GM19328 (cell line): Measurements from ENCODE around the gene PWP2.
"Not testable (repeated sequence)": the region's sequence is repeated elsewhere in the genome, so short reads cannot be mapped to it uniquely, and the experiment has no call there.

ENCODE experiments used
- ATAC-seq: cut with Tn5 transposase; IDR thresholded peaks from one replicate; pipeline ENCODE4 v1.9.1; 2021; ENCODE audit warnings: mild to moderate bottlenecking, moderate library complexity; ENCODE audit not compliant: unreplicated experiment

PWP2 gene

DNA sequence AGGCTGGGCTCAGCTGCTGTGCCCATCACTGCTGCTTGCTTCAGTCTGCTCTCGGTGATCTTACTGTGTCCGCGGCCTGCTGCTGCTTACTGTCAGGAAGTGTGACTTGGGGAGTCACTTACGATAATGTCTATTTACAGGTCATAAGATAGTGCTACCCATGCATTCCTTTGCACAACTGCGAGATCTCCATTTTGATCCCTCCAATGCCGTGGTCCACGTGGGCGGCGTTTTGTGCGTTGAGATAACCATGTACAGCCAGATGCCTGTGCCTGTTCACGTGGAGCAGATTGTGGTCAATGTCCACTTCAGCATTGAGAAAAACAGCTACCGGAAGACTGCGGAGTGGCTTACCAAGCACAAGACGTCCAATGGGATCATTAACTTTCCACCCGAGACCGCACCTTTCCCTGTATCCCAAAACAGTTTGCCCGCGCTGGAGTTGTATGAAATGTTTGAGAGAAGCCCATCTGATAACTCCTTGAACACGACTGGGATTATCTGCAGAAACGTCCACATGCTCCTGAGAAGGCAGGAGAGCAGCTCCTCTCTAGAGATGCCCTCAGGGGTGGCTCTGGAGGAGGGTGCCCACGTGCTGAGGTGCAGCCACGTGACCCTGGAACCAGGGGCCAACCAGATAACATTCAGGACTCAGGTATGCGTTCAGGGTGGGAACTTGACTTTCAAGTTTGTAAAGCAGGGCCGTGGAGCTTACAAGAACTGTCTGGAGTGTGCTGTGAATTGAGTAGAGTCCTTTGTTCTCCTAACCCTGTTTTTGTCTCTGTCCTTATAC is 24.4 kb upstream of the PWP2 start:
- no peak for ATAC-seq

DNA sequence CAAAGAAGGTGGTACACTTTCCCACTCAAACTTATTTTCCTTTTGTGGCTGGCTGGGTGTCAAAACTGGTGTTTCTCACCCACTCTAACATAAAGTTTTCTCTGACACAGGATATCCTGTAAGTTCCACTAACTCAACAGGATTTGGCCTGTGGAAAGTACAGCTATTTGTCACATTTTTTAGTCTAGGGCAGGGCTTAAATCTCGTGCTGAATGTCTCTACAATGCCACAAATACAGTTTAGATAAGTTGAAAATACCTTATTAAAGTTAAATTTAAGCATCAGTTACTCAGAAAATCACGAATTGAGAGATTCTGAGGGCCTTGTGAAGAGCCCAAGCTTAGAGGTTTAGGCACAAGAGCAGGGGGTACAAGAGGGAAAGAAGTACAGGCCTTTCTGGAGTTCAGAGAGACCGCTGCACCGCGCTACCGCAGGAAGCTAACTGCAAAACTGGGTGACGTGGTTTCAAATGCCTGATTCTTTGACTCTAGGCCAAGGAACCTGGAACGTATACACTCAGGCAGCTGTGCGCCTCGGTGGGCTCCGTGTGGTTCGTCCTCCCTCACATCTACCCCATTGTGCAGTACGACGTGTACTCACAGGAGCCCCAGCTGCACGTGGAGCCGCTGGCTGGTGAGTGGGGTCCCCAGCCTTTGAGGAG is 23.4 kb upstream of the PWP2 start:
- ATAC-seq = no peak

DNA sequence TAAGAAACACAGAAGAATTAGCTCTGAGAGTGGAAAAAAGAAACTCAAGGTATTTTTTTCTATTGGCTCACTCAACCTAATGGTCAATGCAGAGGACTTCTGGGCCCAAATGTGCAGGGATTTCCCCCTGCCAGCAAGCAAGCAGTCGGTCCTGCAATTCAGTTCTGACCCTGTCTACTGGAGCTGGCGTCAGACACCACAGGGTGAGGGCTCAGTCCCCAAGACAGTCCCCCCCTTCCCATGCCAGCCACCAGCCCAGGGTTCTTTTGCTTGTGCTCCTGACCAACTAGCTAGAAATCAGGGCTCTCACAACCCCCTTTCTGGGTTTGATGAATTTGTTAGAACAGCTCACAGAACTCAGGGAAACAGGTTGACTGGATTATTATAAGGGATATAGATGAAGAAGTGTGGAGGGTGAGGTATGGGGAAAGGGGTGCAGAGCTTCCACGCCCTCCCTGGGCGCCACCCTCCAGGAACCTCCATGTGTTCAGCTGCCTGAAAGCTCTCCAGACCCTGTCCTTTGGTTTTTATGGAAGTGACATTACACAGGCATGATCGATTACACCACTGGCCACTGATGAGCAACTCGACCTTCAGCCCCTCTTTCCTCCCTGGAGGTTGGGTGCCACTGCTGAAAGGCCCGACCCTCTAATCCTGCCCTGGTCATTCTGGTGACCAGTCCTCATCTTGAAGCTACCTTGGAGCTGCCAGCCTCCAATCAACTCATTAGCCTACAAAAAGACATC is 22.5 kb upstream of the PWP2 start:
- ATAC-seq = no peak

DNA sequence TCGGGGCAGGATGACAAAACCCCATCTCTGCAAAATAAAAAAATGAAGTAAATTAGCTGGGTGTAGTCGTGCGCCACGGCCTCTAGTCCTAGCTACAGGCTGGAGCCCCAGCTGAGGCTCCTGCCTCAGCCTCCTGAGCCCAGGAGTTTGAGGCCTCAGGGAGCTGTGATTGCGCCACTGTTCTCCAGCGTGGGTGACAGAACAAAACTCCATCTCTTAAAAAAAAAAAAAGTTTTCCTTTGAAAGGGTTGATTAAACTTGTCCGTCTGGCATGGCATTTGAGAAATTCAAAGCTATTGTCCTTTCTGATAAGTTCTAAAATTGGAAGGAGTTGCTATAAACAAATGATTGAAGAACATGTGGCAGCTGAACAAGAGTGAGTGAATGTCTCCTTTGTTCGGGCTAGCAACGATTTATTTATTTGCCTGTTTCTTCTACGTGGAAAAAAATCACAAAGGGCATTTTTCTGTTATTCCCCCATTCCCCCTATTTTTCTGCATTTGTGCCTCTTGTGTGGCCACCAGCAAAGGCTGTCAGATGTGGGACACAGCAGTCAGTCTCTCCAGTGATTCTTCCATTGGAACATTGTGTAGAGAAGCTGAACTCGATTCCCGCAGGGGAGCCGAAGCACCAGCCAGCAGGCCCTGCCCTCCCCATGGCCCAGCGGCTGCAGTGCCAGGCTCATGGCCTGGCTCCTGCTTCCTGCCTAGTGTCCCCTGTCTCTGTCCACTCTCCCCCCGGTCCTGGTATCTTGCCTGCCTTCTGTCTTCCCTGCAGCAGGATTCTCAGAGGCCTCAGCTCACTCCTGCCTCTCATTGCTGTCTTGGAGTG is 21.5 kb upstream of the PWP2 start:
- ATAC-seq = no peak

DNA sequence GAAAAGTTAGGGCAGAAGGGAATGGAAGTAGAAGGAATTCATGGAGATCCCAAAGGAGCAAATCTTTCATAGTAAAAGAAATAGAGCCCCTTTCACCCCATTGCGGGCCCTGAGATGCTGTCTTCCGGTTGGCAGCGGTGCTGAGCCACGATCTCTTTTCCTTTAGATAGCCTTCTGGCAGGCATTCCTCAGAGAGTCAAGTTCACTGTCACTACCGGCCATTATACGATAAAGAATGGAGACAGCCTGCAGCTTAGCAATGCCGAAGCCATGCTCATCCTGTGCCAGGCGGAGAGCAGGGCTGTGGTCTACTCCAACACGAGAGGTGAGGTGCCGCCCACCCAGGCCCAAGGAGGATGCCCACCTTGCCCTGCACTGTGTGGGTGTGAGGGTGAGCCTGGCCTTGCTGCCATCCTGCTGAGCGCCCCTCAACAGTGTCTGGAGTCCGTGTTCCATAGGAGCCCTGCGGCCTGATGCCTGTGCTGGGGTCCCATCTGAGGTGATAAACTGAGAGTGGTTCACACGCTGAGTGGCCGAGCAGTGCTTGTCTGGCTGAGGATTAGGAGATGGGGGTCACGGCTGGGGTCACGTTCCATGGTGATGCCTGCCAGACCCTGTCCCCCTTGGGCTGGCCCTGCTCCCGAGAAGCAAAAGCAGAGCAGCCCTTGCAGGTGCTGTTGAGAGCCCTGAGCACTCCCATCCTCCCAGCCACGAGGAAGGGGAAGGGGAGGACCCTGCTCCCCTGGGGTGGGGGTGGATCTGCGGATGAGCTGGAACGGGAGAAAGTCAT is 20.4 kb upstream of the PWP2 start:
- no peak for ATAC-seq

DNA sequence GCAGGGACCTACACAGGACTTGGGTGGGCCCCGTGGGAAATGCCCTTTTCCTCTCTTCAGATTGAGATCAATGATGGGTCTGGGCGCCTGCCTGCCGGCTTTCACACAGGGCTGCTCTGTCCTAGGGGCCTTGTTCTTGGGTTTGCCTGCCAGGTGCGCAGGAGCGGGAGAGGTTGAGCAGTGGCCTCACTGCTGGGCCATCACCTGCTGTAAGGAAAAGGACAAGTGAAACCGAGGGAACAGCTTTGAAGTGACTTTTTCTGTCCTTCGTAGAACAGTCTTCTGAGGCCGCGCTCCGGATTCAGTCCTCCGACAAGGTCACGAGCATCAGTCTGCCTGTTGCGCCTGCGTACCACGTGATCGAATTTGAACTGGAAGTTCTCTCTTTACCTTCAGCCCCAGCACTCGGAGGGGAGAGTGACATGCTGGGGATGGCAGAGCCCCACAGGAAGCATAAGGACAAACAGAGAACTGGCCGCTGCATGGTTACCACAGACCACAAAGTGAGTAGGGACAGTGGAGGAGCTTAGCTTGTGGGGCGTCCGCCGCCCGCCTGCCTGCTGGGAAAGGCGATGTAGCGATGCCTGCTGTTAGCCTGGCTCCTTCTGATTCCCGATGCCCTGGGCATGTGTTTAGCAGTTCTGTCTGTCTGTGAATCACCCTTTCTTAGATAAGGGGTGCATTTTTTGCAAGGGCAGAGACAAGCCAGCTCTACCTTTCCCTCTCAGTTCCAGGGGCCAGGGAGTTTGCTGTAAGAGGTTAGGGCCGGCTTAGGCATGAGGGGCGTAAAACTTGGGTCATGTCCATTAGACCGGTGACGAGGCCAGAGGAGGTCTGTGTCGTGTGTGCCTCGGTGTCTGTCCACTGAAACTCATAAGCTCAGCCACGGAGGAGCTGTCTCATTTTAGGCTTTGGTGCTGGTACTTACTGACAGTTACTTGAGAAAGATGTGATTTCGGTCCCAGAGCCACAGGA is 19.5 kb upstream of the PWP2 start:
- ATAC-seq = no peak

DNA sequence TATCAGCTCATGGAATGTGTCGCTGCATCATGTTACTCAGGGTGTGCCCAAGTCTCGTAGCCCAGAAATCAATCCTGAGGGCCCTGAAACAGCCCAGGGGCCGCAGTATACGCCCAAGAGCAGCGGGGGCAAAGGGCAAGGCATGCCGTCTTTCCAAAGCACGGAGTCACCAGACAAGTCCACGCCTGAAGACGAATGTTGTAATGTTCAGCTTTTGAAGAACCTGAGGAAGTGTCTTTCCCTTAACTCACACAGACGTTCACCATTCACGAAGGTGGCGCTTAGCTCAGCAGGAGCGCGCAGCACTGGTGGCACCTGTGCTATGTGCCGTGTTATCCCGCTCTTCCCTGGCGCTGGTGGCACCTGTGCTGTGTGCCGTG is 18.8 kb upstream of the PWP2 start:
- ATAC-seq = no peak

DNA sequence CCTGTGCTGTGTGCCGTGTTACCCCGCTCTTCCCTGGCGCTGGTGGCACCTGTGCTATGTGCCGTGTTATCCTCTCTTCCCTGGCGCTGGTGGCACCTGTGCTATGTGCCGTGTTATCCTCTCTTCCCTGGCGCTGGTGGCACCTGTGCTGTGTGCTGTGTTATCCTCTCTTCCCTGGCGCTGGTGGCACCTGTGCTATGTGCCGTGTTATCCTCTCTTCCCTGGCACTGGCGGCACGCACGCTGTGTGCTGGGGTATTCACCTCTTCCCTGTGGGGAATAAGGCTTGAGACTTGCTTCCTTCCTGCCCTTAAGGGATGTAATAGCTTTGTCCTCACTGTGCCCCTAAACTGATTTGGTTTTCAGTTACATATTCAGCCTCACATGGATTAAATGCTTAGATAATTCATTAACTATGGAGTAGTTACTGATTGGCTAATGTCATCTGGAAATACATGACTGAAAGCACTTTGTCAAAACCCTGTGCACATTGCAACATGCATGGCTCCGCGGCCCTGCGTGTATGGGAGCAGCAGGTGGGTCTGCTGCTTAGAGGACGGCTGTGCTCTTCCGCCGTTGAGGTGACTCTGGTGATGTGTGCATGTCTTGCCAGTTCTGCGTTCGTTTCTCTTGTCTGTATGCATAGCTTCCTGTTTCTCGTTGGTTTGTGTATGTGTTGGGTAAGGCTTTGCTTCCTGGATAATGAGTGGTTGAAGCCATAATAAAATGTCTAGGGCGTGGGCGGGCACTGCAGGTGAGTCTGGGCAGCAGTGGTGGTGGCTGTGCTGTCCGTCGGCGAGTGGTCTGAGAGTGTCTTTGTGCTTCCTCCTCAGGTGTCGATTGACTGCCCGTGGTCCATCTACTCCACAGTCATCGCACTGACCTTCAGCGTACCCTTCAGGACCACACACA is 17.9 kb upstream of the PWP2 start:
- ATAC-seq = no peak

DNA sequence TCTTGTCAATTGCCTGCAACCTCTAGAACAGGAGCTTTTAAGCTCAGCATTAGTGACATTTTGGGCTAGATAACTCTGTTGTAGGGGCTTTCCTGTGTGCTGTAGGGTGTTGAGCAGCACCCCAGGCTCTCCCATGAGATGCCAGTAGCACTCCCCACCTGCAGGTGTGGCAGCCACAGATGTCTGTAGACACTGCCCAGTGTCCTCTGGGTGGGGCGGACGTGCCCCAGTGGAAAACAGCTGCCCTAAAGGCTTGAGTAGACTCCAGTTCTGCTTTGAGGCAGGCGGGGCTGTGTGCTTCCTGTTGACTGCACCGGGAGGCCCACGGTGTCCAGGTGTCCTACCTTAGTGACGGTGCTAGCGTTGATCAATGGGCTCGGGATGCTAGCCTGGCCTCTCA is 16.9 kb upstream of the PWP2 start:
- ATAC-seq = no peak

DNA sequence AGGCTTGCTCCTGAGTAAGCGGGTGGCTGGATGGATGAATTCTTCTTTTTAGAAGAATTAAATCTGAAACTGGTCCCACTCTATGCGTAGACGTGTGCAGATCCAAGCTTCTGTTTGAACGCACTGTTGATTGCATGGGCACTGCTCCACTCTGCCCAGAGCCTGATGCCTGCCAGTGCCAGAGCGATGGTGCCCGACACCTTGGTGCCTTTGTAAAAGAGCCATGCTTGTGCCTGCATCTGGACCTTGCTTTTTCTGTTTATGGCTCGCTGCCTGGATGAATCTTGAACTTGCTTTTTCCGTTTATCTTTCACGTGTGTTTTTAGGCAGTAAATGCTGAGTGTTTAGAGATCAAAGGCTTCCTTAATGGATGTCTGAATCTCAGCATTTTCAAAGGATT is 15.0 kb upstream of the PWP2 start:
- no peak for ATAC-seq

DNA sequence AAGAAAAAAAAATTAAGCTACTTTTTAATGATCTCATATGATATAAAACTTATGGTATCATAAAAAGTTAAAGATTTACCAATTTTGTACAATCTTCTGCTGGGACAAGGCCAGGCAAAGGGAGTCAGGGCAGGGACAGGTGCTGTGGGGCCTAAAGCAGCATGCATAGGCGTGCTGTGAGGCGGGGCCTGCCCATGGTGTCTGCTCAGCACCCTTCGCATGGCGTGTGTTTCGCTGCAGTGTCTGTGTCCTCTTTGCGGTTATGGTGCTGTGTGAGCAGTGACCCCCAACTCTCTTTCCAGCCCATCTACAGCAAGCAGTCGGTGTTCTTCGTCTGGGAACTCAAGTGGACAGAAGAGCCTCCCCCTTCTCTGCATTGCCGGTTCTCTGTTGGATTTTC is 13.4 kb upstream of the PWP2 start:
- ATAC-seq = no peak

DNA sequence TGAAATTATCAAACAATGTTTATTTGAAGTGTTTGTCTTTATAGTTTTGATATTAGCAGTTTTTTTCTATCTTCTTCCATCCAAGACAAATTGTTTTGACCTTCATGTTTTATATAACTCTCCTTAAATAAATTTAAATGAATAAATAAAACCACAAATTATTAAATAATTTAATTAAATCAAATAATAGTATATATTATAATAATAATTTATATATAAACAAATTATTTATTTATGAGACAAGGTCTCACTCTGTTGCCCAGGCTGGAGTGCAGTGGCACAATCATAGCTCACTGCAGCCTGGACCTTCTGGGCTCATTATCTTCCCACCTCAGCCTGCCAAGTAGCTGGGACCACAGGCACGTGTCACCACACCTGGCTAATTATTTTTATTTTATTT is 12.4 kb upstream of the PWP2 start:
- ATAC-seq = no peak

DNA sequence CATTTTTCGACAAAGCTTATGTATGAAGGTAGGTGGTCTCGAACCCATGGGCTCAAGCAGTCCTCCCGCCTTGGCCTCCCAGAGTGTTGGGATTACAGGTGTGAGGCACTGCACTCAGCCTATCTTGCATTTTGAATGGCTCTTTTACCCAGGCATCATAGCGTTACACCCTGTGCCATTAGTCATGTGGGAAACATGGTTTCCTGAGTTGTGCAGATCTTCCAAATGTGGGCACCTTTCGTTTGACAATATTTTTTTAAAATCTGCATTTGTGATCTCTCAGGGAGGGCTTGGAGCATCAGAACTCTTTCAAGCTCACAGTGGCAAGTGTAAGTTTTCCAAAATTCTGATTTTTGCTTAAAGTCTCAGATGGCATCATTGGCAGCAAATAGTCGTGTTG is 8.7 kb upstream of the PWP2 start:
- ATAC-seq = not testable (repeated sequence)

DNA sequence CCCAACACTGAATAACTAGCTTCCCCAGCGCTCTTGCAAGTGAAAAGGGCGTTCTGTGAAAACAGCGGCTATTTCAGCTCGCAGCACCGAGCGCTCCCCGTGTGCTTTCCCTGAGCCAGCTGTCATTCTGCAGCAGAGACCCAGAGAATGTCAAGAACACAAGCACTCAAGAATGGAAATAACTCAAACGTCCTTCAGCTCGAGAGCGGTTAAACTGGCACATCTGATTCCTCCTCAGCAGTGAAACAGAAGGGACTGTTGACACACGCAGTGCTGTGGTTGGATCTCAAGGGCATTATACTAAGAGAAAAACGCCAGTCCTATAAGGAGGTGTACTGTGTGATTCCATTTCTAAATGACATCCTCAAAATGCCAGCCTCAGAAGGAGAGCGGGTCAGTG is 8.2 kb upstream of the PWP2 start:
- not testable (repeated sequence) for ATAC-seq

DNA sequence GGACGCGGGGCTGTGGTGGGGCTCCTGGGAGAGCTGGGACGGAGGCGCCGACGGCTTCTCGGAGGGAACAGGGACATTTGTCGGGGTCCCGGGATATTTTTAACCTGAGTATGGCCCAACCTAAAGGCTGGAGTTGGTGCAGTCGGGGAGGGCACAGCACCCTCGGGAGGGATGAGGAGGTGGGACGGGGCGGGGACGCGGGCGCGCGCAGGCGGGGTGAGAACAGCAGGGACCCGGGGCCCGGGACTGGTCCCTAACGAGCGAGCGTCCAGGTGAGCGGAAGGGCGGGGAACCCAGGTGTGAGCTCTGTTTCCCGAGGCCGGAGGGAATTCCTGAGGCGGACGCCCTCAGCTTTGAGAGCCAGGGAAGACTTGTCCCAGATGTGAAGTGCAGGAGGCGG is 390 bp downstream of the PWP2 start:
- not testable (repeated sequence) for ATAC-seq

DNA sequence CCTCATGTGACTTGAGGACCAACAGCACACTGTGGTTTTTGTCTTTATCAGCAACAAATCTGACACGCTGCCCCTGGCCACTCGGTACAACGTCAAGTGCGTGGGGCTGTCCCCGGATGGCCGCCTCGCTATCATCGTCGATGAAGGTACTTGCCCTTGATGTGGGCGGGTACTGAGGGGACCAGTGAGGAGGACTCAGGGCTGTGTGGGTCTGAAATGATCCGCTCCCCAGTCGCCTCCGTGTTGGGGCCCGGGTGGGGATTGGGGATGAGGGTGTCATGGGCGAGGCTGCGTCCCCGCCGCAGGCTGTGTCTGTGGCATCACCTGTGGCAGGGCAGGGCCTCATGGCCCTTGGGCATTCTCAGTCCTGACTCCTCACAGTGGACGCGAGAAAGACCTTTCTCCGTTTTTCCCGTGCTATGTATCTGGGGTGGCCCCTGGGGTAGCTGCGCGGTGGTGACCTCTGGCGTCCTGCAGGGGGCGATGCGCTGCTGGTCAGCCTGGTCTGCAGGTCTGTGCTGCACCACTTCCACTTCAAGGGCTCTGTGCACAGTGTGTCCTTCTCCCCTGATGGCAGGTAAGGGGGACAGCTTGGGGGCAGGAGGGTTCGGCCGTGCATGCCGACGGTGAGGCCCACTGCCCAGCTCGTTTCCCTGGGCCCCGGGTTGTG is 6.6 kb downstream of the PWP2 start:
- not testable (repeated sequence) for ATAC-seq

DNA sequence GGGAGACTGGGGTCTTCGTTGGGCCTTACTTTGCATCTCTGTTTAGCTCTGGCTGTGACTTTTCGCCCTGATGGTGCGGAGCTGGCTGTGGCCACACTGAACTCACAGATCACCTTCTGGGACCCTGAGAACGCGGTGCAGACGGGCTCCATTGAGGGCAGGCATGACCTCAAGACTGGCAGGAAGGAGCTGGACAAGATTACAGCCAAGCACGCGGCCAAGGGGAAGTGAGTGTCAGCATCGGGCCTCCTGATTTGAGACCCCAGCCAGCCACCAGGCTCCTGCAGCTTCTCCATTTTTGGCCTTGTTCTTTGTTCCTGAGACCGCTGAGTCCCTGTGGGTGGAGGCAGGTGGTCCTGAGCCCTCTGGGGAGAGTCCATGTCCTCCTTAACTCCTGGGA is 14.9 kb downstream of the PWP2 start:
- ATAC-seq = not testable (repeated sequence)

DNA sequence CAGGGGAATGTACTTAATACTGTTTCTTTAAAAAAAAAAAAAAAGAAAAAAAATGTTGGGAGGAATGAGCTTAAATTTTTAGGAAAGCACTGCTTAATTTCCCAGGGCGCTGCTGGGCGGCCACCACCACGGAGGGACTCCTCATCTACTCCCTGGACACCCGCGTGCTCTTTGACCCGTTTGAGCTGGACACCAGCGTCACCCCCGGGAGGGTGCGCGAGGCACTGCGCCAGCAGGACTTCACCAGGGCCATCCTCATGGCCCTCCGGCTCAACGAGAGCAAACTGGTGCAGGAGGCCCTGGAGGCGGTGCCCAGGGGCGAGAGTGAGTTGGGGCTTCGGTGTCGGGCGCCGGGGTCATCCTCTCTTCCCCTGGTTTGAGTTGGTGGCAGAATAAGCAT is 20.6 kb downstream of the PWP2 start:
- not testable (repeated sequence) for ATAC-seq
